Left lung (tissue), 10 donors: ENCODE results near the gene PPM1N. TPM values are rescaled to one million over a fixed set of nuclear protein-coding genes. Genes with fewer than 3 reads are reported as not detected.
A peak's percentile ranks its signal among the peaks of the same experiment; 100 is the strongest.

ENCODE experiments used
- ATAC-seq: fragments of 200-7000 bp; cut with Tn5 transposase; one replicate; pipeline ENCODE4 v1.9.1; 2020; ENCODE audit warnings: moderate library complexity
- DNase-seq, 4 donors: peaks; one replicate each; pipeline ENCODE4 v3.0.0-alpha.2; 2013 to 2020
- H3K27ac ChIP-seq, 2 donors: fragments of 200-600 bp; sonication (generic) in 1 of 2; one replicate each; pipeline versions ENCODE4 v1.5.0 to v1.8.0; 2020 to 2021
- H3K27me3 ChIP-seq, 2 donors: fragments of 200-600 bp; sonication (generic) in 1 of 2; one replicate each; pipeline versions ENCODE4 v1.5.0 to v1.8.0; 2020 to 2021
- H3K36me3 ChIP-seq, 2 donors: fragments of 200-600 bp; sonication (generic) in 1 of 2; one replicate each; pipeline versions ENCODE4 v1.5.0 to v1.8.0; 2020 to 2021
- H3K4me1 ChIP-seq, 2 donors: fragments of 200-600 bp; one replicate each; pipeline ENCODE4 v1.8.0; 2021
- H3K4me3 ChIP-seq, 2 donors: fragments of 200-600 bp; sonication (generic) in 1 of 2; one replicate each; pipeline versions ENCODE4 v1.5.0 to v1.8.0; 2020 to 2021; ENCODE audit warnings: mild to moderate bottlenecking in 1 of 2
- H3K9me3 ChIP-seq, 2 donors: fragments of 200-600 bp; sonication (generic) in 1 of 2; one replicate each; pipeline versions ENCODE4 v1.5.0 to v1.8.0; 2020 to 2021
- CTCF ChIP-seq, 2 donors: fragments of 200-600 bp; sonication (generic) in 1 of 2; IDR thresholded peaks; one replicate each; pipeline versions ENCODE4 v1.5.0 to v1.8.0; 2021; ENCODE audit warnings: antibody characterized with exemption in 2 of 2
- intact Hi-C, 2 donors: fragments of 100-400 bp; cut with DNase I; formaldehyde crosslinking; loops; one replicate each; pipeline versions ENCODE4 v1.11.2 to v1.14.2; 2022
- polyA plus RNA-seq, 6 donors: library from polyadenylated mRNA; unstranded; fragments of 120-200 nt; gene quantifications; one replicate each; pipeline ENCODE4 v1.2.1, GENCODE V29; 2013; ENCODE audit not compliant: insufficient read length in 6 of 6
- total RNA-seq, 2 donors: library from RNA; stranded (reverse); fragmentation: NEBNext Ultra II Directional; extraction: Animal tissue kit (Norgen Biotek cat#: 25700); gene quantifications; one replicate each; pipeline ENCODE4 v1.2.1, GENCODE V29; 2021
- donor health status: DM: no; HTN: yes; CAD: no.
- donor health status: DM: no; HTN: no; CAD: no.

The PPM1N gene
- total and polyA plus RNA-seq, 8 donors, result 0.17 to 2.1 (median 0.34) TPM

GRCh38 chr19:45515807-45516401, 17.7 kb downstream of the PPM1N start:
- peak overlapping the region; percentile 73 to 94 for H3K27ac ChIP-seq

DNA sequence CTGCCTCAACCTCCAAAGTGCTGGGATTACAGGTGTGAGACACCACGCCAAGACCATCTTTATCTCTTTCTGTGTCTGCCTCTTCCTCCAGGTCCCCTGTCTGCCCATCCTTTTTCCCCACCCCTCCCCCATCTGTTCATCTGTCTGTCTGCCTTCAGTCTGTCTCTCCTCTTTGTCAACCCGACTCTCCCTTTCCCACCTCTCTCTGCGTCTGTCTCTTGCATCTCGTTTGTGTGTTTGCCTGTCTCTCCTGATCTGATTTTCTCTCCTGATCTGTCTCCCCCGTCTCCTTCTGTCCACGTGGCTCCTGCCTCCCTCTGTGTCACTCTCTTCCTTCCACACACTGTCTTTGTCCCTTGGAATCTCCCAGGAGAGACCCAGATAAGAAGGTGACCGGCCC, 19.0 kb downstream of the PPM1N start:
- TF ChIP-seq CTCF (IDR thresholded peaks at IDR 0.05), result no peak
- Histone ChIP-seq H3K27ac (no peak overlapping the region), H3K9me3 (no peaks in the 10 kb centered on the region), H3K4me1 (peaks cover 21 to 75% of the 10 kb centered on the region in 2 donors), H3K36me3 (peaks cover 0 to 61% of the 10 kb centered on the region in 2 donors), H3K4me3 (no peak overlapping the region), H3K27me3 (no peaks in the 10 kb centered on the region)
- intact Hi-C loops, result no loop called here
- ATAC-seq (no peak), DNase-seq (no peak)

More at GRCh38 chr19:45515807-45516401, 17.7 kb downstream of the PPM1N start:
- Histone ChIP-seq H3K4me3 (peak overlapping the region in 1 of 2 donors; percentile 28), H3K36me3 (peaks cover 0 to 48% of the 10 kb centered on the region in 2 donors), H3K9me3 (no peaks in the 10 kb centered on the region), H3K4me1 (peaks cover 21 to 77% of the 10 kb centered on the region in 2 donors), H3K27me3 (no peaks in the 10 kb centered on the region)
- TF ChIP-seq CTCF (IDR thresholded peaks at IDR 0.05), result no peak
- intact Hi-C loops, result no loop called here
- peak; percentile 40 for ATAC-seq
- DNase-seq, result peak in 2 of 4 donors; percentile 64 to 77

DNA sequence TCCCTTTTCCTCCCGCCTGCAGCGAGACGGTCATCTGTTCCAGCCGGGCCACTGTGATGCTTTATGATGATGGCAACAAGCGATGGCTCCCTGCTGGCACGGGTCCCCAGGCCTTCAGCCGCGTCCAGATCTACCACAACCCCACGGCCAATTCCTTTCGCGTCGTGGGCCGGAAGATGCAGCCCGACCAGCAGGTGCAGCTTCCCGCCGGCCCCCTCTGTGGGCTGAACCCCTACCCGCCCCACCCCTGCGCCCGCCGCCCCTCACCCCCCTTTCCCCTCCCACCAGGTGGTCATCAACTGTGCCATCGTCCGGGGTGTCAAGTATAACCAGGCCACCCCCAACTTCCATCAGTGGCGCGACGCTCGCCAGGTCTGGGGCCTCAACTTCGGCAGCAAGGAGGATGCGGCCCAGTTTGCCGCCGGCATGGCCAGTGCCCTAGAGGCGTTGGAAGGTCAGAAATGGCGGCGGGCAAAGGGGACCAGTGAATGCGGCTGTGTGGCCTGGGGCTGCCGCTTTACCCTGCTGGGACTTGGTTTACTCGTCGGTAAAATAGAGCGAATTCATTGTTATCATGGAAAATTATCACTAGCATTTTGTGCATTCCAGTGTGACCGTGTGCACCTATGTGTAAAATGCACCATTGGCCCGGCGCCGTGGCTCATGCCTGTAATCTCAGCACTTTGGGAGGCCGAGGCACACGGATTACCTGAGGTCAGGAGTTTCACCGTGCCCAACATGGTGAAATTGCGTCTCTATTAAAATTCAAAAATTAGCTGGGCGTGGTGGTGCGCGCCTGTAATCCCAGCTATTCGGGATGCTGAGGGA, 19.6 kb downstream of the PPM1N start:
- ATAC-seq, result no peak
- no peak for TF ChIP-seq CTCF (IDR thresholded peaks at IDR 0.05)
- H3K9me3 ChIP-seq, result no peaks in the 10 kb centered on the region
- H3K36me3 ChIP-seq, result peaks cover 0 to 67% of the 10 kb centered on the region in 2 donors
- H3K4me3 ChIP-seq, result no peak overlapping the region
- peaks cover 21 to 75% of the 10 kb centered on the region in 2 donors for H3K4me1 ChIP-seq
- peak in 1 of 4 donors; percentile 75 for DNase-seq
- no peak overlapping the region for H3K27ac ChIP-seq
- H3K27me3 ChIP-seq, result no peaks in the 10 kb centered on the region
- intact Hi-C loops, result no loop called here

- peaks cover 20 to 75% of the 10 kb centered on the region in 2 donors for H3K4me1 ChIP-seq
- intact Hi-C loops, result no loop called here
- no peak overlapping the region for H3K27ac ChIP-seq
- no peaks in the 10 kb centered on the region for H3K9me3 ChIP-seq
- H3K27me3 ChIP-seq, result no peaks in the 10 kb centered on the region
- peaks cover 0 to 73% of the 10 kb centered on the region in 2 donors for H3K36me3 ChIP-seq
- DNase-seq (no peak), ATAC-seq (no peak)
- TF ChIP-seq CTCF (IDR thresholded peaks at IDR 0.05), result no peak
- no peak overlapping the region for H3K4me3 ChIP-seq
Observed at GRCh38 chr19:45518469-45518826, 20.2 kb downstream of the PPM1N start.
